ENCODE measurements around the gene MAPRE3. TPM values are rescaled to one million over a fixed set of nuclear protein-coding genes. Genes with fewer than 3 reads are reported as not detected.

MAPRE3 gene
- total RNA-seq, 1 donor from 2014 or later = 16.3 TPM

DNA sequence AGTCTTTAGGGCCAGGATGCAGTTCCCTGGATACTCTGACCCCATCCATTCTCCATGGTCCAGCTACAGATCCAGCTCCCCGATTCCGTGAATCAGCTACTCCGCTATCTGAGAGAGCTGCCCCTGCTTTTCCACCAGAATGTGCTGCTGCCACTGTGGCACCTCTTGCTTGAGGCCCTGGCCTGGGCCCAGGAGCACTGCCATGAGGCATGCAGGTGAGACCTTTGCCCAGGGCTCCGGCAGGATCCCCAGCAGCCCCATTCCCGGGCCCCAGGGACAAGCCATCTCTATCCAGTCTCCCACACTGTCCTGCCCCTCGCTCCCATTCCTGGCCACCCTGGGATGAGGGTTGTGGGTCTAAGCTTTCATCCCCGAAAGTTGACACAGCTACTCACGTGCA lies 69.8 kb downstream of the MAPRE3 start:
- Mint-ChIP-seq H3K9me3 (no peaks in the 10 kb centered on the region), H3K27ac (ENCODE audit: unreplicated experiment) (no peak overlapping the region), H3K4me1 (no peaks in the 10 kb centered on the region), H3K4me3 (no peak overlapping the region), H3K27me3 (ENCODE audit: low read depth) (no peaks in the 10 kb centered on the region), H3K36me3 (ENCODE audit: low read depth) (peaks cover 2% of the 10 kb centered on the region)
- no peak for DNase-seq (ENCODE audit: low read depth, low spot score)
- TF ChIP-seq, protein P1, sequence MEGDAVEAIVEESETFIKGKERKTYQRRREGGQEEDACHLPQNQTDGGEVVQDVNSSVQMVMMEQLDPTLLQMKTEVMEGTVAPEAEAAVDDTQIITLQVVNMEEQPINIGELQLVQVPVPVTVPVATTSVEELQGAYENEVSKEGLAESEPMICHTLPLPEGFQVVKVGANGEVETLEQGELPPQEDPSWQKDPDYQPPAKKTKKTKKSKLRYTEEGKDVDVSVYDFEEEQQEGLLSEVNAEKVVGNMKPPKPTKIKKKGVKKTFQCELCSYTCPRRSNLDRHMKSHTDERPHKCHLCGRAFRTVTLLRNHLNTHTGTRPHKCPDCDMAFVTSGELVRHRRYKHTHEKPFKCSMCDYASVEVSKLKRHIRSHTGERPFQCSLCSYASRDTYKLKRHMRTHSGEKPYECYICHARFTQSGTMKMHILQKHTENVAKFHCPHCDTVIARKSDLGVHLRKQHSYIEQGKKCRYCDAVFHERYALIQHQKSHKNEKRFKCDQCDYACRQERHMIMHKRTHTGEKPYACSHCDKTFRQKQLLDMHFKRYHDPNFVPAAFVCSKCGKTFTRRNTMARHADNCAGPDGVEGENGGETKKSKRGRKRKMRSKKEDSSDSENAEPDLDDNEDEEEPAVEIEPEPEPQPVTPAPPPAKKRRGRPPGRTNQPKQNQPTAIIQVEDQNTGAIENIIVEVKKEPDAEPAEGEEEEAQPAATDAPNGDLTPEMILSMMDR (conservative IDR thresholded peaks at IDR 0.05) = no peak

DNA sequence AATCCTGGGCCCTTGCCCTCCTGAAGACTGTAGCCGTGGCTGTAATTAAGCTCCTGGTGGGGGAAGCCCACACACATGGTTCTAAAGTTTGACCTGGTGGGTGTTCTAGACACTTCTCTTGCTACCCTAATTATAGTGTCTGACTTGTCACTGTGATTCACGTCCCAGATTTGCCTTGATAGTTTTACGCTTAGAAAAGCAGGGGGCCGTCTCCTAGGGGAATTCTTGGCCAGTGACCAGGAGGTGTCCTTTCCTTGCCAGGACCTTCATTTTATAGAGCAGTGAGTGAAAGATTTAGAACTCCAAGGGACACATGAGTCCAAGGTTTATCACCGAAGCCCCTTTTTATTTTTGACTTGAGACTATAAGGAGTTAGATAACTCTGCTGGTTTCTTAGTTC lies 71.3 kb downstream of the MAPRE3 start:
- Mint-ChIP-seq H3K9me3 (no peaks in the 10 kb centered on the region), H3K27ac (ENCODE audit: unreplicated experiment) (no peak overlapping the region), H3K4me3 (no peak overlapping the region), H3K36me3 (ENCODE audit: low read depth) (no peaks in the 10 kb centered on the region), H3K27me3 (ENCODE audit: low read depth) (no peaks in the 10 kb centered on the region), H3K4me1 (no peaks in the 10 kb centered on the region)
- no peak for DNase-seq (ENCODE audit: low read depth, low spot score)
- TF ChIP-seq, protein P1 (conservative IDR thresholded peaks at IDR 0.05) = no peak

DNA sequence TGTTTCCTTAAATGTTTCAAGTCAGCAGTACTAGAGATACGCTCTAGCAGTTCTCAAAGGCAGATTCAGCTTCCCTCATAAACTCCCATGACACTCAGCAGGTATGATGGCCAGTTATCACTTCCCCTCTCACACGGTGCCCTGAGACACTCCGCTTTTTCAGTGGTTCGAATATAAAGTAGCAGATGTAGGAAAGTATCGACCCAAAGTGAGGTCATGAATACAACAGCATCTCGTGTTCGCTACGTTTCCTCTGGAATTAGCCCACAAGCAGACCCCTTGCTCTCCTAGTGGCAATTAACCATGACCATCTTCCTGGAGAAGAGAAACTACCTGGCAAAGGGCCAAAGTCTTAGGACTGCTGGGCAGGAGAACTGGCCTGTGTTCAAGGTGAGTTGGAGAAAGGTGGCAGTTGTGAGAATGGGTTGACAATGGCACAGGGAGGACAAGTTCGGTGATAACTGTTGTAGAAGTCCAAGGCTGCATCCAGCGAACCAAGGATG lies 71.8 kb downstream of the MAPRE3 start:
- TF ChIP-seq, protein P1 (conservative IDR thresholded peaks at IDR 0.05) = no peak
- no peaks in the 10 kb centered on the region for H3K4me1 Mint-ChIP-seq

DNA sequence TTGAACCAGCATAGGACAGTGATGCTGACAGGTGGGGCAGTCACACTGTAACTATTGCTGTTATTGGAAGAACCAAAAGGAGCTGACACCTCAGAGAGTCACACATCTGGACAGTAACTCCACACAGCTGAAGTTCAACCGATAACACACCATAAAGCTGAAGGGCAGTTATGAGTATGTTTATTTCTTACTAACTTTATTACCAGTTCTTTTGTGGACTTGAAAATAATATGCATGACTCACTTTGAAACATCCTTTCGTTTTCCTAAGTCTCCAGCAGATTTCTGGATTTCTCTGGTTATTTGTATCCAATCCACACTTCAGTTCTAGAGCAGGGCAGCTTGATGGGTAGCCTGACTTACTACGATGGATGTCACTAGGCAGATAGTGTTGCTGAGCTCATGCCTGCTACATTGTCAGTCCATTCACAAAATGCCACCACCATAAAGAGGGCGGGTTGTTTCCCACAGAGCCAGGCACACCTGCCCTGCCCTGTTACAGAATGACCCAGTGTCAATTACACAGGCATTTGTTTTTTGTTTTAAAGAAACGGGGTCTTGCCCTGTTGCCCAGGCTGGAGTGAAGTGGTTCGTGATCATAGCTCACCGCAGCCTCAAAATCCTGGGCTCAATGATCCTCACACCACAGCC lies 72.7 kb downstream of the MAPRE3 start:
- Mint-ChIP-seq H3K36me3 (ENCODE audit: low read depth) (no peaks in the 10 kb centered on the region), H3K9me3 (no peaks in the 10 kb centered on the region), H3K27ac (ENCODE audit: unreplicated experiment) (no peak overlapping the region), H3K4me1 (peaks cover 4% of the 10 kb centered on the region), H3K4me3 (no peak overlapping the region), H3K27me3 (ENCODE audit: low read depth) (peaks cover 3% of the 10 kb centered on the region)
- TF ChIP-seq, protein P1 (conservative IDR thresholded peaks at IDR 0.05) = no peak
- no peak for DNase-seq (ENCODE audit: low read depth, low spot score)

More for the DNA sequence above, 71.8 kb downstream of the MAPRE3 start:
- no peaks in the 10 kb centered on the region for H3K36me3 Mint-ChIP-seq (ENCODE audit: low read depth)
- no peak overlapping the region for H3K27ac Mint-ChIP-seq (ENCODE audit: unreplicated experiment)
- H3K9me3 Mint-ChIP-seq = no peaks in the 10 kb centered on the region
- no peaks in the 10 kb centered on the region for H3K27me3 Mint-ChIP-seq (ENCODE audit: low read depth)
- no peak overlapping the region for H3K4me3 Mint-ChIP-seq
- no peak for DNase-seq (ENCODE audit: low read depth, low spot score)

DNA sequence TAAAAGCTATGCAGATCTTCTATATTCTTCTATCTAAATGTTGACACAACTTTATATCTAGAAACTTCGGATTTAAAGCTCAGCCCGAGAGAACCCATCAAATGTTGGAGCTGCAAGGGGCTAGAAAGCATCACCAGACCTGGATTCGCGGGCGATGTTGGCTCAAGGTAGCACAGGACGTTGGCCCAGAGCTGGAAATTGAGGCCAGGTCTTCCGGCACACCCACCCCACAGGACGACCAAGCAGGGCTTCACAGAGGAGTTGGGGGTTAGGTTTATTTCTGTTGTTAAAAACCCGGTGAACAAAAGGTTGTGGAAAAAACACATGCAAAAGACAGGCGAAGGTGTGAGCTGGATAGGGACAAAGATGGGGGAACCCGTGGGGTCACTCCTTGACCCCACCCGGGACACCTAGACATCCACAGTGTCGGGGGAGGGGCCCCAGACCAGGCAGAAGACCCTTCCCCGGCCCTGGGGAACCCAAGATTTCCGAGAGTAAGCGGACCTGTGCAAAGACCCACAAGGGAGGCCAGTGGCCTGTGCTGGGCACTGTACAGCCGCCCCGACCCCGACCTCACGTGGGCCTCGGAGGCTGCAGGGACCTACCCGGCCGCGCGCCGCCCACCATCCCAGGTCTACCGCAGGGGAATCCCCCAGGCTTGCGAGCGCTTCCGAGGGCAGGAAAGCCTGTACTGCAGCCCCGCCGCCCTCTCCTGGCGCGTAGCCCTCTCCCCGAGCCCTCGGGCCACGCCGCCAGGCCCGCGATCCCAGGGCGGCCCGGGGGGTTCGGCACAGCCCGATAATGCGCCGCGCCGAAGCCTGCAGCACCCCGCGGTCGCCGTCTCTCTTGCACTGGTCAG lies 79.2 kb downstream of the MAPRE3 start:
- Mint-ChIP-seq H3K4me1 (peaks cover 32% of the 10 kb centered on the region), H3K27ac (ENCODE audit: unreplicated experiment) (peak overlapping the region; percentile 98), H3K4me3 (peak overlapping the region; percentile 99), H3K36me3 (ENCODE audit: low read depth) (peaks cover 12% of the 10 kb centered on the region), H3K27me3 (ENCODE audit: low read depth) (peaks cover 22% of the 10 kb centered on the region), H3K9me3 (peaks cover 5% of the 10 kb centered on the region)
- TF ChIP-seq, protein P1 (conservative IDR thresholded peaks at IDR 0.05) = no peak
- DNase-seq (ENCODE audit: low read depth, low spot score) = peak; percentile 51
